Body of pancreas (tissue), 4 donors: ENCODE results near the gene TMEM164. TPM values are rescaled to one million over a fixed set of nuclear protein-coding genes. Genes with fewer than 3 reads are reported as not detected.
"Not testable (repeated sequence)": the region's sequence is repeated elsewhere in the genome, so short reads cannot be mapped to it uniquely, and the experiment has no call there.

Experiments
- ATAC-seq: fragments of 150-250 bp; one replicate; pipeline ENCODE4 v1.9.1; 2016
- DNase-seq, 4 donors: peaks; one replicate each; pipeline ENCODE4 v3.0.0-alpha.2; 2019
- H3K27ac ChIP-seq, 4 donors: fragments of 200-600 bp; sonication (generic); 1 replicate in 3 of 4; 2 replicates in 1 of 4; pipeline versions ENCODE4 v1.5.1 to v1.6.1; 2016 to 2019; ENCODE audit warnings: mild to moderate bottlenecking in 1 of 4, mixed read lengths in 1 of 4, moderate library complexity in 1 of 4
- H3K27me3 ChIP-seq, 2 donors: fragments of 200-600 bp; sonication (generic); one replicate each; pipeline ENCODE4 v1.6.0; 2016; ENCODE audit warnings: mild to moderate bottlenecking in 1 of 2
- H3K36me3 ChIP-seq, 2 donors: fragments of 200-600 bp; sonication (generic); replicated peaks in 1 of 2; 2 replicates each; pipeline ENCODE4 v1.5.1; 2016; ENCODE audit warnings: low read depth in 2 of 2; ENCODE audit not compliant: insufficient read depth in 1 of 2
- H3K4me1 ChIP-seq: fragments of 200-600 bp; sonication (generic); one replicate; pipeline ENCODE4 v1.6.0; 2016
- H3K4me3 ChIP-seq, 2 donors: fragments of 200-600 bp; sonication (generic); 1 replicate in 1 of 2; 2 replicates in 1 of 2; pipeline ENCODE4 v1.5.1; 2016 to 2019
- H3K9me3 ChIP-seq, 3 donors: fragments of 200-600 bp; sonication (generic); 1 replicate in 2 of 3; 2 replicates in 1 of 3; pipeline ENCODE4 v1.5.1; 2016
- CTCF ChIP-seq, 7 experiments: fragments of 450-650 bp in 4 of 7; fragments of 200-600 bp in 3 of 7; sonication (generic) in 3 of 7; IDR thresholded peaks; one replicate each; pipeline ENCODE4 v1.5.1; 2016 to 2019; ENCODE audit warnings: antibody characterized with exemption in 7 of 7
- POLR2A ChIP-seq, 3 donors: fragments of 450-650 bp; IDR thresholded peaks; one replicate each; pipeline ENCODE4 v1.6.1; 2016; ENCODE audit warnings: antibody characterized with exemption in 3 of 3, mild to moderate bottlenecking in 2 of 3
- WGBS, 2 donors: methylation state at CpG; one replicate each; pipeline ENCODE4 v1.1.5; 2017; 5-methylcytosine and 5-hydroxymethylcytosine counted together
- intact Hi-C: fragments of 100-400 bp; cut with DNase I; formaldehyde crosslinking; loops from one replicate; pipeline ENCODE4 v1.15.1; 2023
- total RNA-seq, 2 donors: library from RNA; depleted of rRNA; stranded (reverse); fragments of >200 nt; gene quantifications; one replicate each; pipeline ENCODE4 v1.1.0, GENCODE V29; 2016

Gene TMEM164
- total RNA-seq, 2 donors from 2014 or later = 16.1 to 334 TPM

GRCh38 chrX:110146521-110146920, 143.6 kb downstream of the TMEM164 start:
- intact Hi-C loops = loop anchor here (10.0 kb wide), 1 partner anchor 242 kb away; no protein-coding TSS in a partner anchor
- H3K9me3 ChIP-seq = no peaks in the 10 kb centered on the region
- 6% methylated on average over 2 of the region's 2 CpGs for WGBS, 2 donors

GRCh38 chrX:110153244-110153643, 150.3 kb downstream of the TMEM164 start:
- ATAC-seq (no peak), DNase-seq (no peak)
- Histone ChIP-seq H3K27me3 (no peaks in the 10 kb centered on the region), H3K9me3 (no peaks in the 10 kb centered on the region), H3K4me3 (no peak overlapping the region), H3K36me3 (no peaks in the 10 kb centered on the region), H3K4me1 (no peaks in the 10 kb centered on the region), H3K27ac (no peak overlapping the region)
- intact Hi-C loops = no loop called here
- TF ChIP-seq CTCF (IDR thresholded peaks at IDR 0.05) (no peak), POLR2A (IDR thresholded peaks at IDR 0.05) (no peak)
- WGBS, 2 donors = 43 to 45% methylated on average over 1 of the region's 2 CpGs

More at GRCh38 chrX:110146521-110146920, 143.6 kb downstream of the TMEM164 start:
- DNase-seq = peak; percentile 20 to 45 (median 28)
- Histone ChIP-seq H3K4me3 (no peak overlapping the region), H3K36me3 (no peaks in the 10 kb centered on the region), H3K27ac (no peak overlapping the region), H3K27me3 (no peaks in the 10 kb centered on the region), H3K4me1 (peaks cover 26% of the 10 kb centered on the region)
- no peak for TF ChIP-seq POLR2A (IDR thresholded peaks at IDR 0.05)
- TF ChIP-seq CTCF (IDR thresholded peaks at IDR 0.05) = peak; percentile 36 to 64 (median 52)
- peak; percentile 45 for ATAC-seq

- TF ChIP-seq CTCF (IDR thresholded peaks at IDR 0.05) (no peak), POLR2A (IDR thresholded peaks at IDR 0.05) (no peak)
- no peaks in the 10 kb centered on the region for H3K9me3 ChIP-seq
- no peak overlapping the region for H3K4me3 ChIP-seq
- no peaks in the 10 kb centered on the region for H3K36me3 ChIP-seq
- no peaks in the 10 kb centered on the region for H3K4me1 ChIP-seq
- intact Hi-C loops = no loop called here
- no peaks in the 10 kb centered on the region for H3K27me3 ChIP-seq
- 75 to 83% methylated on average over 2 of the region's 2 CpGs for WGBS, 2 donors
- ATAC-seq = no peak
- H3K27ac ChIP-seq = no peak overlapping the region
- no peak for DNase-seq
These were observed 151.0 kb downstream of the TMEM164 start for GRCh38 chrX:110153896-110154295.

- H3K4me1 ChIP-seq, ATAC-seq, intact Hi-C loops, H3K27ac ChIP-seq, H3K4me3 ChIP-seq, H3K9me3 ChIP-seq, H3K27me3 ChIP-seq, H3K36me3 ChIP-seq, DNase-seq: not testable (repeated sequence)
- WGBS, 2 donors = 81 to 85% methylated on average over 5 of the region's 5 CpGs
These were observed 151.4 kb downstream of the TMEM164 start for GRCh38 chrX:110154328-110154727.

GRCh38 chrX:110155759-110156158, 152.8 kb downstream of the TMEM164 start:
- Histone ChIP-seq H3K4me1 (peaks cover 2% of the 10 kb centered on the region), H3K36me3 (no peaks in the 10 kb centered on the region), H3K4me3 (no peak overlapping the region), H3K27me3 (no peaks in the 10 kb centered on the region), H3K9me3 (no peaks in the 10 kb centered on the region), H3K27ac (no peak overlapping the region)
- ATAC-seq (no peak), DNase-seq (no peak)
- intact Hi-C loops = loop anchor here (5.0 kb wide), 1 partner anchor 252 kb away; no protein-coding TSS in a partner anchor
- 50 to 79% methylated on average over 1 of the region's 1 CpG for WGBS, 2 donors
- TF ChIP-seq POLR2A (IDR thresholded peaks at IDR 0.05) (no peak), CTCF (IDR thresholded peaks at IDR 0.05) (no peak)
